SH-SY5Y (cell line): Measurements from ENCODE around the gene VOPP1.

Source experiments
- GATA2 ChIP-seq: IDR thresholded peaks from 2 replicates; pipeline ENCODE4 v1.6.1; 2011; ENCODE audit warnings: mild to moderate bottlenecking, low read depth, low read length
- GATA3 ChIP-seq: IDR thresholded peaks from 2 replicates; pipeline ENCODE4 v1.6.1; 2011; ENCODE audit warnings: low read depth, mild to moderate bottlenecking, low read length, moderate library complexity

Gene VOPP1

DNA sequence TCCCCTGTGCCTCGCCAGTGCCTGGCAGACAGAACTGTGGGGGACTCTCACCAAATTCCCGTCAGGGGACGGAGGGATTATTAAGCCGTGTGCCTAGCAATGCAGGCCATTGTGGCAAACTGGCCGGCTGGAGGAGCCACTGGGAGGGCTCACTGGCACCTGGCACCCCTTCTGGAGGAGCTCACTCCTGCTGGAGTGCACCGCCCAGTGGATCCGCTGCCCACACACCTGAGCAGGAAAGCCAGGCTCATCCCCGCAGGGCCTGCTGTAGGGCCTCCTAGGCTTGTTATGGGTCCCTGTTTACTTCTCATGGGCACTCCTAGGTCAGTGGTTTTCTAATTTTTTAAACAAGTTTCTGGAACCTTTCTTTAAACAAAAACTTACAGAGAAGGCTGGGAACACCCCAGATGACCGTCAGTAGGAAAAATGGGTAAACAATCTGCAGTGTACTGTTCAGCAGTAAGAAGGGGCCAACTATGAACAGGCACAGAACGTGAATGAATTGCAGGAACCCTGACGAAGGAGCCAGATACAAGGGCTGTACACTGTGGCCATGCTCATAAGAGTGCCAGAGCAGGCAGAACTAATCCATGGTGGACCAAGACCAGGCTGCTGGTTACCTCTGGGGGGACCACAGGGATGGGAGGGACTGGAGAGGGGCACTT, 142.3 kb downstream of the VOPP1 start:
- TF ChIP-seq GATA3 (no peak), GATA2 (no peak)

DNA sequence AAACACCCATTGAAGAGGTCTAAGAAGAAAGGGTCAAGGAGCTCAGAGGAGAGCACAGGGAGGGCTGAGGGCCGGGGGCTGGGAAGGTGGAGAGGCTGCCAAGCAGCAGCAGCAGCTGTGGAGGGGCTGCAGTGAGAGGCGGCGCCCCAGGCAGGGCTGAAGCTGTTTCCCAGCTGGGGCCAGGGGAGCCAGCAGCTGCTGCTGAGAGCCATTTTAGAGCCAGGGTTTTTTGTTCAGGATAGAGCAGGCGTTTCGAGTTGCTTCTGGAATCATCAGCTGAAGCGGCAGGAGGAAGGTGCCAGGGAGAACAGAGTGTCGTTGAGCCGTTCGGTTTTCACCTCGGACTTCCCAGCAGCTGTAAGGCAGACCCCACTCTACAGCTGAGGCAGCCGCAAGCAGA, 144.5 kb downstream of the VOPP1 start:
- TF ChIP-seq GATA2 (no peak), GATA3 (no peak)

DNA sequence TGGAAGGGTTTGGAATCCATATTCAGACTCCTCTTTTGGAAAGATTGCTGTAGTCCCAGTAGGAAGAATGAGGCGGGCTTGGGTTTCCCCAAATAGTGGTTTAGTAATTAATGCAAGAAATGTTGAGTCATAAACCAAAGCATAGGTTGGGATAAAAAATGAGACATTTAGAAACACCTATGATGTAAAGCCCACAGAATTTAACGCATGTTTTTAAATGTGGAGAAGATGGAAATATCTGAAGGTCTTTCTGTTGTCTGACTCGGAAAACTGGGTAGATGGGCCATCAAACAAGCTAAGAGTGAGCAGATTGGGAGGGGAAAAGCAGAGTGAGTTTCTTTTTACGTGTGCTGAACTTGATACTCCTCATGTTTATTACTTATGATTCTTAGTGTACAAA, 145.0 kb downstream of the VOPP1 start:
- no peak for TF ChIP-seq GATA2
- no peak for TF ChIP-seq GATA3

DNA sequence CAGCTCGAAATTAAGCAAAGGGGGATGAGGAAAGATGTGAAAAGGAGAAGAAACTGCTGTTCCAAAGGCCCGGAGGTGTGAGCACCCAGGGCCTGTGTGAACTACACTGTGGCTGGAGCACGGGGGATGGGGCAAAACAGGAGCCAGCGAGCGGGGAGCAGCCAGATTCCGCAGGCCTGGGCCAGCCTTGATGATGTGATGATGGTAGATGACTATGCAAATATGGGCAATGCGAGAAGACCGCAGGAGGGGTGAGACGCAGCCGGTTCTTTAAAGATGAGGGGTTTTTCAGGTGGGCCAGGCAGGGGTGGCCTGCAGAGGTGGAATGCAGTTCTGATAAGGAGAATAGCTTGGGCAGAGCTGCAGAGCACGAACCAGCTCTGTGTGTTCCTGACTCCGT, 145.6 kb downstream of the VOPP1 start:
- TF ChIP-seq GATA3 (no peak), GATA2 (no peak)

DNA sequence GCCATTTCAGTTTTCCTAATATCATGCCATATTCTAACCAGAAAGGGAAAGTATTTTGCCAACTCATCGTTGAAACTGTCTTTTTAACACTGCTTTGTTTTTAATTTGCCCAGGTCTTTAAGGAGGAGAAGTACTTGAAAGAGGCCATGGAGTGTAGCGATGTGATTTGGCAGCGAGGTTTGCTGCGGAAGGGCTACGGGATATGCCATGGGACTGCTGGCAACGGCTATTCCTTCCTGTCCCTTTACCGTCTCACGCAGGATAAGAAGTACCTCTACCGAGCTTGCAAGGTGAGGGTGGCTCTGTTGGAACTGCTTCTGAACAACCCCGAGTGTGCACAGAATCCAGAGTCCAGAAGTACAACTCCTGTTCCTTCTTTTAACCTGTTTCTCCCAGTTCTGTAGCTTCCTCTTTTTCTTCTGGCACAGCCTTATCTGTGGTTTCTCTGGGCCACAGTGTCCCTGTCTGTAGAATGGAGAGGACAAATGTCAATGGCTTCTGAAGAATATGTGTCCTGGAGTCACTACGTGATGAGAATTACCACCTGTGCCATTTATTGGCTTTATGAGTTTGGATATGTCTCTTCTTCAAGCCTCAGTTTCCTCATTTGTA, 147.1 kb downstream of the VOPP1 start:
- no peak for TF ChIP-seq GATA2
- TF ChIP-seq GATA3: no peak

DNA sequence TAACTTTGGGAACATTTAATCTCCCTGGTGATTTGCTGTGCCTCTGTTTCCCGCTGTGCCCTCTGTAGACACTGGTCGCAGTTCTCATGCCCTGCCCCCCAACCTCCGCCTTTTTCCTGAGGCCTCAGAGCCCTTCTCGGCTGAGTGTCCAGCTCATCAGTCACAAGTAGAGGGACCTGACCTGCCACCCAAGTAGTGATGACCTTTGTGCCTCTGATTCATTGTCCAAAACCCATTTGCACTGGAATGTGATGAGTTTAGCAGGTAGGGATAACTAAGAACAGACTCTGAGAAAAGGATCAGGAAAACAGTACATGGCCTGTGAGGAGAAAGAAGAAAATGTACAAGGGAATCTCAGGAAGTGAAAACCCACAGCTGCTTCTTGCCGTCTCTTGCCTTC, 148.4 kb downstream of the VOPP1 start:
- no peak for TF ChIP-seq GATA3
- no peak for TF ChIP-seq GATA2

DNA sequence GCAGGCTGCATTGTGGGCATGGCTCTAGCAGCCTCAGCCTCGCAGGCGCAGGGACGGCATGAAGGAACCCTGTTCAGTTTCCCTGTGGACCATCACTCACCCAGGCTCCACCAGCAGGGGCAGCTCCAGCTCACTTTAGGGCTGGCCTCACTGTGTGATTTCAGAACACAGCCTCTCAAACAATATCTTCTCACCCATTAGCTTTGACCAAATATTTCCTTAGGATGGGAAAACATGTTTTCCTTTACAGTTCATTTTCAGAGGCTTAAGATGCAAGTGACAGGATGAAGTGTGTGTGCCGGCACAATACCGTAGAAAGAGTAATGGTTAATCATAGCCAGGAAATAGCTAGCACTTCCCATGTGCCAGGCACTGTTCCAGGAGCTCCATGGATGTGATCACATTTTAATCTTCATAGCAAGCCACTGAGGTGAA, 149.0 kb downstream of the VOPP1 start:
- no peak for TF ChIP-seq GATA2
- no peak for TF ChIP-seq GATA3
